PC-9 (cell line): ENCODE results near the gene ALKBH4. TPM values are rescaled to one million over a fixed set of nuclear protein-coding genes. Genes with fewer than 3 reads are reported as not detected.
A peak's percentile ranks its signal among the peaks of the same experiment; 100 is the strongest.
"Not testable (repeated sequence)": the region's sequence is repeated elsewhere in the genome, so short reads cannot be mapped to it uniquely, and the experiment has no call there.

ENCODE experiments used
- BruUV-seq: library from RNA; stranded (reverse); fragments of 400-500 nt; replicated peaks from 2 replicates; lab custom pipeline; 2021; lab: Mats Ljungman, UMichigan
- CTCF ChIA-PET: fragments of 300-600 bp; sonication (Branson Sonifier 250); formaldehyde crosslinking; loops from one replicate; lab custom pipeline; 2022; ENCODE audit warnings: antibody characterized with exemption; lab: Charles Lee
- POLR2A ChIA-PET: fragments of 300-600 bp; sonication (Branson Sonifier 250); formaldehyde crosslinking; loops from one replicate; lab custom pipeline; 2022; ENCODE audit warnings: antibody characterized with exemption; ENCODE audit not compliant: unreplicated experiment; lab: Charles Lee
- DNase-seq, 2 experiments: peaks; one replicate each; pipeline versions ENCODE4 v3.0.0 to v3.0.0-alpha.2; 2015 to 2022; ENCODE audit warnings: mixed read lengths in 1 of 2
- H2AFZ ChIP-seq: fragments of 200-600 bp; sonication (generic); 2 replicates; pipeline ENCODE4 v1.8.1; 2017; ENCODE audit warnings: antibody characterized with exemption
- H3F3A ChIP-seq: fragments of 200-600 bp; sonication (generic); 2 replicates; pipeline ENCODE4 v1.8.1; 2017; ENCODE audit warnings: antibody characterized with exemption, mild to moderate bottlenecking, low read depth; ENCODE audit not compliant: insufficient read depth
- H3K27ac ChIP-seq: fragments of 200-600 bp; sonication (generic); 2 replicates; pipeline ENCODE4 v1.6.1; 2016; ENCODE audit warnings: mixed run types
- H3K27me3 ChIP-seq: fragments of 200-600 bp; sonication (generic); 2 replicates; pipeline ENCODE4 v1.6.1; 2016; ENCODE audit warnings: low read depth, mixed run types; ENCODE audit not compliant: insufficient read depth
- H3K36me3 ChIP-seq: fragments of 200-600 bp; sonication (generic); 2 replicates; pipeline ENCODE4 v1.6.1; 2016; ENCODE audit warnings: low read depth, mixed run types
- H3K4me1 ChIP-seq: fragments of 200-600 bp; sonication (generic); replicated peaks from 2 replicates; pipeline ENCODE4 v1.6.1; 2016; ENCODE audit warnings: mixed run types; ENCODE audit not compliant: insufficient read depth
- H3K4me2 ChIP-seq: fragments of 200-600 bp; sonication (generic); 2 replicates; pipeline ENCODE4 v1.6.1; 2017; ENCODE audit warnings: mixed run types
- H3K4me3 ChIP-seq: fragments of 200-600 bp; sonication (generic); 2 replicates; pipeline ENCODE4 v1.6.1; 2016; ENCODE audit warnings: mixed run types
- H3K79me2 ChIP-seq: fragments of 200-600 bp; sonication (generic); 2 replicates; pipeline ENCODE4 v1.6.1; 2017; ENCODE audit warnings: low read depth, mixed run types
- H3K9me2 ChIP-seq: fragments of 200-600 bp; sonication (generic); 2 replicates; pipeline ENCODE4 v1.8.1; 2017; ENCODE audit warnings: mild to moderate bottlenecking; ENCODE audit not compliant: insufficient read depth
- H3K9me3 ChIP-seq: fragments of 200-600 bp; sonication (generic); 2 replicates; pipeline ENCODE4 v1.8.1; 2016; ENCODE audit warnings: low read depth; ENCODE audit not compliant: insufficient read depth
- H4K20me1 ChIP-seq: fragments of 200-600 bp; sonication (generic); 2 replicates; pipeline ENCODE4 v1.8.1; 2017; ENCODE audit not compliant: insufficient read depth
- CTCF ChIP-seq: fragments of 200-600 bp; sonication (generic); conservative IDR thresholded peaks from 2 replicates; pipeline ENCODE4 v1.6.1; 2017; ENCODE audit warnings: mixed run types, antibody characterized with exemption, mild to moderate bottlenecking, moderate library complexity
- EZH2 ChIP-seq: fragments of 200-600 bp; sonication (generic); IDR thresholded peaks from 2 replicates; pipeline ENCODE4 v1.8.0; 2017; ENCODE audit warnings: antibody characterized with exemption, low read depth
- intact Hi-C: fragments of 100-400 bp; cut with micrococcal nuclease; formaldehyde crosslinking; loops from one replicate; pipeline ENCODE4 v1.10.0; 2022; ENCODE audit not compliant: unreplicated experiment
- total RNA-seq: library from RNA; stranded (reverse); gene quantifications from 2 replicates; pipeline ENCODE4 v1.2.3, GENCODE V29; 2021

The ALKBH4 gene
- total RNA-seq, 1 experiment from 2014 or later: 10.9 TPM

GRCh38 chr7:102478314-102479208, 13.9 kb upstream of the ALKBH4 start, which contains the start of gene POLR2J:
TSS of gene POLR2J (minus strand) at chr7:102478922. CDS start at chr7:102478860, 62 bp downstream.
- H2AFZ ChIP-seq, H3K36me3 ChIP-seq, H3F3A ChIP-seq, CTCF ChIA-PET, intact Hi-C loops, H3K9me3 ChIP-seq, H3K79me2 ChIP-seq, H3K27me3 ChIP-seq, H3K4me2 ChIP-seq, H3K4me1 ChIP-seq, H4K20me1 ChIP-seq, H3K27ac ChIP-seq, POLR2A ChIA-PET, H3K9me2 ChIP-seq: not testable (repeated sequence)
- peak; percentile 45; the same call in 1 of the 2 replicates for TF ChIP-seq CTCF
- peak within 1 kb of the TSS; percentile 50; the same call in 1 of the 2 replicates for H3K4me3 ChIP-seq
- DNase-seq: peak in 1 of 2 experiments; percentile 91
- BruUV-seq: TSS peak; percentile 54

GRCh38 chr7:102474736-102475435, 10.2 kb upstream of the ALKBH4 start:
- H3K4me2 ChIP-seq, H3K27ac ChIP-seq, H3K9me3 ChIP-seq, DNase-seq, H4K20me1 ChIP-seq, H3K4me3 ChIP-seq, H3K79me2 ChIP-seq, H3K27me3 ChIP-seq, H3K36me3 ChIP-seq, intact Hi-C loops, BruUV-seq, POLR2A ChIA-PET, CTCF ChIA-PET, H3K9me2 ChIP-seq, H3F3A ChIP-seq, H2AFZ ChIP-seq, H3K4me1 ChIP-seq: not testable (repeated sequence)

GRCh38 chr7:102474116-102474515, 9.5 kb upstream of the ALKBH4 start:
- H3K4me3 ChIP-seq, H3K4me1 ChIP-seq, POLR2A ChIA-PET, H3K27me3 ChIP-seq, H3K9me2 ChIP-seq, H3K79me2 ChIP-seq, DNase-seq, H3K27ac ChIP-seq, H3K9me3 ChIP-seq, intact Hi-C loops, H4K20me1 ChIP-seq, BruUV-seq, H2AFZ ChIP-seq, H3F3A ChIP-seq, CTCF ChIA-PET, H3K4me2 ChIP-seq, H3K36me3 ChIP-seq: not testable (repeated sequence)

GRCh38 chr7:102473271-102473991, 8.8 kb upstream of the ALKBH4 start:
- H3K9me2 ChIP-seq: no peaks in the 10 kb centered on the region
- no TSS peak for BruUV-seq
- H3K36me3 ChIP-seq: no peaks in the 10 kb centered on the region
- POLR2A ChIA-PET: no interaction called here
- H3K79me2 ChIP-seq: no peaks in the 10 kb centered on the region
- H3K27ac ChIP-seq: no peak overlapping the region
- CTCF ChIA-PET: no interaction called here
- no peak overlapping the region for H3K4me3 ChIP-seq
- no peaks in the 10 kb centered on the region for H3K4me1 ChIP-seq
- intact Hi-C loops: no loop called here
- no peak for DNase-seq
- H4K20me1 ChIP-seq: no peaks in the 10 kb centered on the region
- TF ChIP-seq EZH2: no peak
- no peak overlapping the region for H3K4me2 ChIP-seq
- no peak overlapping the region for H2AFZ ChIP-seq
- H3K27me3 ChIP-seq: no peaks in the 10 kb centered on the region
- H3F3A ChIP-seq: no peaks in the 10 kb centered on the region; the same call in 1 of the 2 replicates
- no peaks in the 10 kb centered on the region for H3K9me3 ChIP-seq
